ENCODE data around the gene BNIPL.

DNA sequence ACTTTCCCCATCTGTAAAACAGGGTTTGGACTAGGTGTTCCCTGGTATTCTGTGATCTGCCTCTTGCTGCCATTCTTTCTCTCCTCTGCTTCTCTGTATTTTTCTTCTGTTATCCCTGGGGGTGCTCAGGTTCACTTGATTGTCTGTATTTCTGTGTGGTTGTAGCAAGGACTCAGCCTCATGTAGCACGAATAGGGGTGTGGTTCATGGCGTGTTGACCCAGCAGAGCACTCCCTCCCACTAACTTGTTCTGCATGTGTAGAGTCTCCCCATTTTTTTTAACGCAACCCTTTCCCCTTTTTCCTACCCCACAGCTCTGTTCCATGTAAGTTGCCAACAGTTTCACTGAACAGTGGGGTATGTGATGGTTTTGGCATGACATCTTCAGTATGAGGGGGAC is 1.2 kb upstream of the BNIPL start:
- TF ChIP-seq, protein P1, sequence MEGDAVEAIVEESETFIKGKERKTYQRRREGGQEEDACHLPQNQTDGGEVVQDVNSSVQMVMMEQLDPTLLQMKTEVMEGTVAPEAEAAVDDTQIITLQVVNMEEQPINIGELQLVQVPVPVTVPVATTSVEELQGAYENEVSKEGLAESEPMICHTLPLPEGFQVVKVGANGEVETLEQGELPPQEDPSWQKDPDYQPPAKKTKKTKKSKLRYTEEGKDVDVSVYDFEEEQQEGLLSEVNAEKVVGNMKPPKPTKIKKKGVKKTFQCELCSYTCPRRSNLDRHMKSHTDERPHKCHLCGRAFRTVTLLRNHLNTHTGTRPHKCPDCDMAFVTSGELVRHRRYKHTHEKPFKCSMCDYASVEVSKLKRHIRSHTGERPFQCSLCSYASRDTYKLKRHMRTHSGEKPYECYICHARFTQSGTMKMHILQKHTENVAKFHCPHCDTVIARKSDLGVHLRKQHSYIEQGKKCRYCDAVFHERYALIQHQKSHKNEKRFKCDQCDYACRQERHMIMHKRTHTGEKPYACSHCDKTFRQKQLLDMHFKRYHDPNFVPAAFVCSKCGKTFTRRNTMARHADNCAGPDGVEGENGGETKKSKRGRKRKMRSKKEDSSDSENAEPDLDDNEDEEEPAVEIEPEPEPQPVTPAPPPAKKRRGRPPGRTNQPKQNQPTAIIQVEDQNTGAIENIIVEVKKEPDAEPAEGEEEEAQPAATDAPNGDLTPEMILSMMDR (IDR thresholded peaks at IDR 0.05), result no peak
- TF ChIP-seq POLR2AphosphoS5 (IDR thresholded peaks at IDR 0.05) (no peak), POLR2A (IDR thresholded peaks at IDR 0.05) (no peak)
